ENCODE measurements around the gene SERPINA12.

DNA sequence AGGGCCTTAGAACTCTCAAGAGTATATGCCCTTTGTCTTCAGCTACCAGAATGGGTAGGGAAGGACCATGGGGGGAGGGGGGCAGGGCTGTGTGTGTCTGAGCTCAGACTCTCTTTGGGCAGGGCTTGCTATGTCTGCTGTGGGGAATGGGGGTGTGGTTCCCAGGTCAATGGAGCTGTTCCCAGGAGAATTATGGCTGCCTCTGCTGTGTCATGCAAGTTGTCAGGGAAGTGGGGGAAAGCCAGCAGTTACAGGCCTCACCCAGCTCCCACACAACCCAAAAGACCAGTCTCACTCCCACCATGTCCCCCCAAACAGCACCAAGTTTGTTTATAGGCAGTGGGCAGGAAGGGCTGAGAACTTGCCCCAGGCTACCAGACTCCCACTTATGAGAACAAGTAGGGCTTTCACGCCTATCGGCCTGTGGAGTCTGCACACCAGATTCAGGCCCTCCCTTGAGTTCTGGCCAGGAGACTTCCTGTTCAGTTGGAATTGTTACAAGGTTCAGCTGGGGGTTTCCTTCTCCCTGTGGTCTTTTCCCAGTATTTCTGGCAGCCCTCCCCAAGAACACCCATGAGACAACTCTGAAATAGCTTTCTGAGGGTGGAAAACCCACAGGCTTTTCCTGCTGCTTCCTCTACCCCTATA lies 50.6 kb downstream of the SERPINA12 start:
- TF ChIP-seq POLR2A (IDR thresholded peaks at IDR 0.05) (no peak), CTCF (IDR thresholded peaks at IDR 0.05) (no peak)
